Neural cell (in vitro differentiated cells): ENCODE measurements around the gene PHPT1. TPM values are rescaled to one million over a fixed set of nuclear protein-coding genes. Genes with fewer than 3 reads are reported as not detected.

Source experiments
- H2AFZ ChIP-seq: fragments of 200-600, 300-800 bp; sonication (generic), shearing (Covaris generic); 2 replicates; pipeline ENCODE4 v1.6.0; 2014; ENCODE audit warnings: low read depth, mild to moderate bottlenecking, antibody characterized with exemption, low read length, moderate library complexity
- H3F3A ChIP-seq: fragments of 200-600 bp; shearing (Covaris generic); 2 replicates; pipeline ENCODE4 v1.6.1; 2016; ENCODE audit warnings: mild to moderate bottlenecking, moderate library complexity, mixed read lengths, antibody characterized with exemption, low read length; ENCODE audit not compliant: insufficient read depth, poor library complexity, severe bottlenecking
- H3K27ac ChIP-seq: fragments of 200-600, 300-800 bp; sonication (generic), shearing (Covaris generic); 2 replicates; pipeline ENCODE4 v1.5.1; 2014; ENCODE audit warnings: mild to moderate bottlenecking, low read length, moderate library complexity
- H3K27me3 ChIP-seq: fragments of 300-800, 200-600 bp; sonication (generic), shearing (Covaris generic); 2 replicates; pipeline ENCODE4 v1.6.0; 2014; ENCODE audit warnings: mild to moderate bottlenecking, low read depth, low read length, moderate library complexity; ENCODE audit not compliant: insufficient read depth
- H3K36me3 ChIP-seq: fragments of 300-800, 200-600 bp; sonication (generic), shearing (Covaris generic); 2 replicates; pipeline ENCODE4 v1.5.1; 2014; ENCODE audit warnings: mild to moderate bottlenecking, antibody characterized with exemption, low read length, moderate library complexity; ENCODE audit not compliant: insufficient read depth
- H3K4me2 ChIP-seq: fragments of 300-800, 200-600 bp; sonication (generic), shearing (Covaris generic); 2 replicates; pipeline ENCODE4 v1.6.0; 2014; ENCODE audit warnings: mild to moderate bottlenecking, low read length
- H3K4me3 ChIP-seq: fragments of 300-800, 200-600 bp; sonication (generic), shearing (Covaris generic); 2 replicates; pipeline ENCODE4 v1.5.1; 2014; ENCODE audit warnings: mild to moderate bottlenecking, low read length, moderate library complexity
- H3K79me2 ChIP-seq: fragments of 200-600 bp; shearing (Covaris generic); replicated peaks from 2 replicates; pipeline ENCODE4 v1.6.0; 2014; ENCODE audit warnings: mild to moderate bottlenecking, low read length, moderate library complexity; ENCODE audit not compliant: insufficient read depth
- H3K9ac ChIP-seq: fragments of 300-800, 200-600 bp; sonication (generic), shearing (Covaris generic); 2 replicates; pipeline ENCODE4 v1.6.1; 2016; ENCODE audit warnings: mild to moderate bottlenecking, low read length, mixed read lengths
- H3K9me2 ChIP-seq: fragments of 200-600 bp; shearing (Covaris generic); 2 replicates; pipeline ENCODE4 v1.6.1; 2016; ENCODE audit warnings: mild to moderate bottlenecking, low read length, mixed read lengths; ENCODE audit not compliant: insufficient read depth
- H3K9me3 ChIP-seq: fragments of 200-600, 300-800 bp; sonication (generic), shearing (Covaris generic); 2 replicates; pipeline ENCODE4 v1.6.1; 2016; ENCODE audit warnings: mild to moderate bottlenecking, mixed run types, low read length, moderate library complexity, mixed read lengths
- H4K20me1 ChIP-seq: fragments of 200-600 bp; shearing (Covaris generic); 2 replicates; pipeline ENCODE4 v1.6.1; 2016; ENCODE audit warnings: mild to moderate bottlenecking, mixed run types; ENCODE audit not compliant: insufficient read depth
- CTCF ChIP-seq: fragments of 450-650 bp; IDR thresholded peaks from 2 replicates; pipeline ENCODE4 v1.5.1; 2014; ENCODE audit warnings: antibody characterized with exemption, mild to moderate bottlenecking, moderate library complexity; ENCODE audit not compliant: poor library complexity, severe bottlenecking
- EP300 ChIP-seq: fragments of 450-650 bp; conservative IDR thresholded peaks from 2 replicates; pipeline ENCODE4 v1.6.1; 2014; ENCODE audit warnings: antibody characterized with exemption, mild to moderate bottlenecking, moderate library complexity; ENCODE audit not compliant: poor library complexity, severe bottlenecking
- EZH2 ChIP-seq: fragments of 200-600, 300-800 bp; shearing (Covaris generic), sonication (generic); IDR thresholded peaks from 2 replicates; pipeline ENCODE4 v1.6.1; 2014; ENCODE audit warnings: antibody characterized with exemption, low read length, borderline replicate concordance, mild to moderate bottlenecking; ENCODE audit not compliant: insufficient read depth, poor library complexity, severe bottlenecking
- MXI1 ChIP-seq: fragments of 450-650 bp; conservative IDR thresholded peaks from 2 replicates; pipeline ENCODE4 v1.6.1; 2014; ENCODE audit warnings: antibody characterized with exemption, mild to moderate bottlenecking; ENCODE audit not compliant: poor library complexity, severe bottlenecking
- POLR2AphosphoS5 ChIP-seq: IDR thresholded peaks from 2 replicates; pipeline ENCODE4 v1.6.1; 2012
- RAD21 ChIP-seq: fragments of 450-650 bp; conservative IDR thresholded peaks from 2 replicates; pipeline ENCODE4 v1.6.1; 2014; ENCODE audit warnings: antibody characterized with exemption, mild to moderate bottlenecking, moderate library complexity
- REST ChIP-seq: IDR thresholded peaks from 2 replicates; pipeline ENCODE4 v1.6.1; 2012; ENCODE audit warnings: borderline replicate concordance
- SMC3 ChIP-seq: fragments of 450-650 bp; conservative IDR thresholded peaks from 2 replicates; pipeline ENCODE4 v1.6.1; 2014; ENCODE audit warnings: antibody characterized with exemption, mild to moderate bottlenecking, moderate library complexity; ENCODE audit not compliant: poor library complexity
- TAF1 ChIP-seq: IDR thresholded peaks from 2 replicates; pipeline ENCODE4 v1.6.1; 2012; ENCODE audit warnings: low read depth
- polyA plus RNA-seq: library from polyadenylated mRNA; depleted of rRNA; stranded (reverse); fragments of >200 nt; gene quantifications from 2 replicates; pipeline ENCODE4 v1.2.3, GENCODE V29; 2014

PHPT1 gene
- polyA plus RNA-seq, 1 donor from 2014 or later = 279 TPM

GRCh38 chr9:136824496-136825225 lies 24.5 kb upstream of the PHPT1 start:
- no peaks in the 10 kb centered on the region for H3K79me2 ChIP-seq
- H3K27ac ChIP-seq = no peak overlapping the region
- peaks cover 1% of the 10 kb centered on the region for H3K36me3 ChIP-seq
- H3K9me3 ChIP-seq = no peaks in the 10 kb centered on the region
- no peaks in the 10 kb centered on the region for H3K27me3 ChIP-seq
- H2AFZ ChIP-seq = no peak overlapping the region
- no peak overlapping the region for H3K4me3 ChIP-seq
- H3K9ac ChIP-seq = no peak overlapping the region
- no peaks in the 10 kb centered on the region for H4K20me1 ChIP-seq
- H3K4me2 ChIP-seq = no peak overlapping the region
- no peaks in the 10 kb centered on the region for H3K9me2 ChIP-seq
- no peaks in the 10 kb centered on the region for H3F3A ChIP-seq
- TF ChIP-seq EP300 = no peak
- TF ChIP-seq EZH2 = no peak
- no peak for TF ChIP-seq RAD21
- TF ChIP-seq SMC3 = no peak
- no peak for TF ChIP-seq TAF1
- TF ChIP-seq MXI1 = no peak
- TF ChIP-seq REST = no peak
- no peak for TF ChIP-seq POLR2AphosphoS5
- TF ChIP-seq CTCF = no peak

GRCh38 chr9:136825295-136826187 lies 23.7 kb upstream of the PHPT1 start:
- no peak overlapping the region for H2AFZ ChIP-seq
- no peaks in the 10 kb centered on the region for H3K79me2 ChIP-seq
- no peak overlapping the region for H3K27ac ChIP-seq
- no peaks in the 10 kb centered on the region for H3K27me3 ChIP-seq
- no peak overlapping the region for H3K9ac ChIP-seq
- no peak overlapping the region for H3K4me2 ChIP-seq
- TF ChIP-seq REST = no peak
- no peak for TF ChIP-seq SMC3
- TF ChIP-seq EP300 = no peak
- no peak for TF ChIP-seq MXI1
- TF ChIP-seq POLR2AphosphoS5 = no peak
- TF ChIP-seq CTCF = no peak
- TF ChIP-seq TAF1 = no peak
- TF ChIP-seq RAD21 = no peak
- TF ChIP-seq EZH2 = no peak
- peaks cover 7% of the 10 kb centered on the region for H3K36me3 ChIP-seq
- no peaks in the 10 kb centered on the region for H3F3A ChIP-seq
- no peaks in the 10 kb centered on the region for H3K9me3 ChIP-seq
- no peak overlapping the region for H3K4me3 ChIP-seq
- H4K20me1 ChIP-seq = no peaks in the 10 kb centered on the region
- H3K9me2 ChIP-seq = no peaks in the 10 kb centered on the region
